GM19324 (cell line): ENCODE data around the gene ADCY1.

Experiments used
- ATAC-seq: cut with Tn5 transposase; IDR thresholded peaks from one replicate; pipeline ENCODE4 v1.9.1; 2021; ENCODE audit warnings: mild to moderate bottlenecking, moderate library complexity; ENCODE audit not compliant: unreplicated experiment, low FRiP score

The ADCY1 gene

GRCh38 chr7:45663167-45663921 lies 89.2 kb downstream of the ADCY1 start:
- ATAC-seq = no peak

DNA sequence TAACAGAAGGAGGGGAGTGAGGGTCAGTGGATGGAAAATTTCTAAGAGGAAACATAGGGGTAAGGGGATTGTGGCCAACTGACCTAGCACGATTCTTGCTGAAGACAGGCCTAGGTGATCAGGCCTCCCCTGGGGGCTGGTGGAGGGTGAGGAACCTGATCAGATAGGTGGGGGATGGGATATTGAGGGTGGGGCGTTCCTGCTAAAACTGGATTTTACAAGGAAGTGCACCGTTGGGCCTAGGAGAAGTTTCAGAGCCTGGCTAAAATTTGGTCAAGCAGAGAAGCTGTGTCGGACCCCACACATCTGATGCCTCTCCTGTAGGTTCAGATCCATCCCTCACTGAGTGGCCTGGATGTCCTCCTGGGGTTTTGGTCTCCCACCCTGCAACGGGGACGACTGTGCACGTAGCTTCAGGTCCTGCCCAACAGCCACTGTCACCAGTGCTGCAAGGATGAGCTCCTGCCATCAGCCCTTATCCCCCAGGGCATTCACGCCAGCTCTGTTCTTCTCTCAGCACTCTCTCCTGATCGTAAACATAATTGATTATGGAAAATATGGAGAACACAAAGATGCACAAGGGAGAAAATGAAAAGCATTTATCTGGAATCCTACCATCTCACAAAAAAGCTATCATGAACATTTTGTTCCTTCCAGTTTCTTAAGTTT lies 89.9 kb downstream of the ADCY1 start:
- no peak for ATAC-seq

- no peak for ATAC-seq
Measured at GRCh38 chr7:45665172-45665571, 91.0 kb downstream of the ADCY1 start.

- no peak for ATAC-seq
Measured at GRCh38 chr7:45670227-45670626, 96.1 kb downstream of the ADCY1 start.

- no peak for ATAC-seq
Measured at GRCh38 chr7:45670717-45671116, 96.5 kb downstream of the ADCY1 start.

GRCh38 chr7:45677311-45677900 lies 103.2 kb downstream of the ADCY1 start:
- ATAC-seq = no peak

GRCh38 chr7:45679516-45679915 lies 105.3 kb downstream of the ADCY1 start:
- ATAC-seq = no peak

DNA sequence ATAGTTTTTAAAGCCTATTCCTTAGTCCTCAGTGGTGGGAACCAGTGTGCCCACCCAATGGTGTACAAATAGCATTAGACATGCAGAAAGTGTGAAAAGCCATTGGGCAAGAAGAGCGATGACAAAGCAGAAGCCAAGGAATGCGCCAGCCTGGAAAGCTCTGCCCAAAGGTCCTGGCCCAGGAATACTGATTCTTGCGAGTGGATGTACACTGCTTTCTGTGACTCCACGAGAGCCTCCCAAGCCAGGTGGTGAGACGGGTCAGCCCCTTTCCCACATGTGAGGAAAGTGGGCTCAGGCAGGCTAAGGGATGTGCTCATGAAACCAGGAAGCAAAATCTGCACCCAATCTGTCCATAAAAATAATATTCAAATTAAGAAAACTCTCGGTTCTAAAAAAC lies 106.6 kb downstream of the ADCY1 start:
- ATAC-seq = no peak

DNA sequence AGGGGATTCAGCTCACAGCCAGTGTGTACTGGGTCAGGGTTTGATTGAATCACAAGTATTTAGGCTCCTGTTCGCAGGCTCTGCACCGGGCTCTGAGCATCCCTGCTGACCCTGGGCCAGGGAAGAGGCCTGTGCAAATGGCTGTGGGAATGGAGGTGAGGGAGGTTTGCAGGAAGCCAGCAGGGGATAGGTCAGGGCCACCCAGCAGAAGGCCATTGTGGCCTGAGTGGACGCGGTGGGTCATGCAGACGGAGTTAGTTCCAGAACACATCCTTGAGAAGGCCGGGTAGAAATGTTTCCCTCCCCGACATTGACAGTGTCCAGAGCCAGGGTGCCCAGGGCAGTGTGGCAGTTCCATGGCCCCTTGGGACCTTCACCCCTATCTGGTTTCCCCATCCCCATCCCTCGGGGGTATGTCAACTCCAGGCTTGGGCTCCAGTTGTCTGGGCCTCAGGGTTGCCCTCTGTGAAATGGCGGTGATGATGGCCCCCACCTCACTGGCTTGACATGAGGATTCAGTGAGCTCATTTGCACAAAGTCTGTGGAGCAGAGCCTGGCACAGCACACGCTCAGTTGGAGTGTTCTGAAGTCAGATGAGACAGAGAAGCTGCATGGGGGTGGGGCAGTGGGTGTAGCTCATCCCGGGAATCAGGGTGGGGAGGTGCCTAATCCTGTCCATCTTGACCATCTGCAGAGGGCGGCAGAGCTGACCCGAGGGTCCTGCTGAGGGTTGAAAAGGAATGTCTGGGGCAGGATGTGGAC lies 107.6 kb downstream of the ADCY1 start:
- ATAC-seq = no peak

DNA sequence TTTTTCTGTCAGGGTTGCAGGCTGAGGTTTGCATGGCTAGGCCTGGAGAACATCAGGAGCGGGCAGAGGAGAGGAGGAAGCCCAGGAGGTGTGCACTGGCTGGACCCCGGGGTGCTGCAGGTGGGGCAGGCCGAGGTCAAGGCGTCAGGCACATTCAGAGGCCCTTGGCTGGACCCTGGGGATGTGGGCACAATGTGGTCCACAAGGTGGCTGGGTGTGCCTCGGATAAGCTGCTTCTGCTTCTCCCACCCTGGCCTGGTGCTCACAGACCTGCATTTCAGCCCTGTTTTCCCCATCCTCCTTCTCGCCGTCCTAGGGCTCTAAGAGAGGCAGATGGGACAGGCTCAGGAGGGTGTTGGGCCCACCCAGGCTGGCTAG lies 108.2 kb downstream of the ADCY1 start:
- no peak for ATAC-seq

DNA sequence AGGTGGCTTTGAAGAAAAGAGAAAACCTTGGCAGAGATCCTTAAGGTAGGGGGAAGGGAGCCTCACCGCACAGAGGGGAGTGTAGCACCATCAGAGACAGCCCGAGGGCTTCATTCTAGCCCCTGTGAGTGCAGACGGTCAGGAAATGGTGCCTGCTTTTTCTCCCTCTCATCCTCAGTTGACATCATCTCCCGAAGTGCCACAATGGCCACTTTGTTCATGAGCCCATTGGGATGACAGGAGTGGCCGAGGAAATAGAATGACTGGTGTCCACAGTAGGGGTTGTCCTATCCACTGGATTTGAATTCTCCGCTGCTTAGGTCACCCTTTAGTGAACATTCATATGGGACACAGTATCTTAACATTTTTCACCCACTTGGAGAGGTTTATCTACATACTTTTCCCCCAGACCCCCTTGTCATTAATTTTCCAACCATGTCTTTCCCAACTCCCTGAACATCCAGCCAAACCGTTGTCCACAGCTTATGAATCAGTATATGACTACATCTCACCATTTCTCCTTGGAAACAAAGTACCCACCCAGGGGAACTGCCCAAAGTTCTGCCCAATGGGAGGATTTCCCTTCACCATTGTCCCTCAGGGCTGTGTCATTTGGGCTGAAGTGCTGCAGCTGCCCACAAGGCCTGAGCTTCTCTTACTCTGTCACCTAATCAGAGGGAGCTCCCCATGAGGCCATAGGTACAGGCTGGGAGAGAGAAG lies 108.8 kb downstream of the ADCY1 start:
- ATAC-seq = no peak

DNA sequence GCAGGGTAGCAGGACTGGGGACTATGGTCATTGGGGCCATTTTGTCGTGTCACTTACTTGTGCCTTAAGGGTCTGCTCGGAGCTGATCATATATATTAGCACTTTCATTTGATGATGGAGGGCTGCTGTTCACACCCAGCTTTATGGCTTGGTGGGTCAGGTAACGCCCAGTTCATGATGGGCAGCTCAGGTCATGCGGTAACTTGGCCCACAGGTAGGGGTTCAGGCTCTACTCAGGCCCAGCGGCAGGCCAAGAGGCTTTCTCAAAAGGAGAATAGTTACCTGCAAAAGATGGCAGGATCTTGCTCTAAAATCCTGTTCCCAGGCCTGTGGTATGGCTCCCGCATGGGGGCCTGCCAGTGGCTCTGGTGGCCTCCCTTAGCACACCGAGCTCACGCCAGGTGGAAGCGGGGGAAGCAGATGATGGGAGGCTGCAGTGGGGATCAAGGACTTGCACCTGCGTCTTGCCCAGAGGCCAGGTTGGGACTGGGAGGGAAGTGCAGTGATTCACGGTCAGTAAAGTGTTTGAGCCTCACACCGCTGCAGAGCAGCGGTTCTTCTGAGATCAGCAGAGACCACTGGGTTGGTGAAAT lies 109.5 kb downstream of the ADCY1 start:
- ATAC-seq = no peak

- no peak for ATAC-seq
Measured at GRCh38 chr7:45684910-45685618, 110.9 kb downstream of the ADCY1 start.

DNA sequence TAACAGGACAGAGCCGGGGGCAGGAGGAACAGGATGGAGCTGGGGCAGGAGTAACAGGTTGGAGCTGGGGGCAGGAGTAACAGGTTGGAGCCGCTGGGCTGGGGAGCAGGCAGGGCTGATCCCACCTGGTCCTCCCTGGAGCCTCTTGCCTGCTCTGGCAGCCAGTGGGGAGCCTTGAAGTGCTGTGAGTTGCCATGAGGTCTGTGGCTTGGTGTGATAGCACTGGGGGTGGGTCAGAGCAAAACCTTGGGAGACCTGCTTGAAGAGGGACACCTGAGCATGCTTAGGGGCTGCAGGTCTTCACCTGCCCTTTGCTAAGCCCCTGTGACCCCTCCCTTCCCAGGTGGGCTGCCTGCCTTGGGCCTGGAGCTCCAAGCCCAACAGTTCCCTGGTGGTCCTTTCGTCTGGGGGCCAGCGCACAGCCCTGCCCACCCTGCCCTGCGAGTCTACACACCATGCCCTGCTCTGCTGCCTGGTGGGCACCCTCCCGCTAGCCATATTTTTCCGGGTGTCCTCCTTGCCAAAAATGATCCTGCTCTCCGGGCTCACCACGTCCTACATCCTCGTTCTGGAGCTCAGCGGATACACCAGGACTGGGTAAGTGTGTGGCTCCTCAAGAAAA lies 111.6 kb downstream of the ADCY1 start:
- no peak for ATAC-seq

DNA sequence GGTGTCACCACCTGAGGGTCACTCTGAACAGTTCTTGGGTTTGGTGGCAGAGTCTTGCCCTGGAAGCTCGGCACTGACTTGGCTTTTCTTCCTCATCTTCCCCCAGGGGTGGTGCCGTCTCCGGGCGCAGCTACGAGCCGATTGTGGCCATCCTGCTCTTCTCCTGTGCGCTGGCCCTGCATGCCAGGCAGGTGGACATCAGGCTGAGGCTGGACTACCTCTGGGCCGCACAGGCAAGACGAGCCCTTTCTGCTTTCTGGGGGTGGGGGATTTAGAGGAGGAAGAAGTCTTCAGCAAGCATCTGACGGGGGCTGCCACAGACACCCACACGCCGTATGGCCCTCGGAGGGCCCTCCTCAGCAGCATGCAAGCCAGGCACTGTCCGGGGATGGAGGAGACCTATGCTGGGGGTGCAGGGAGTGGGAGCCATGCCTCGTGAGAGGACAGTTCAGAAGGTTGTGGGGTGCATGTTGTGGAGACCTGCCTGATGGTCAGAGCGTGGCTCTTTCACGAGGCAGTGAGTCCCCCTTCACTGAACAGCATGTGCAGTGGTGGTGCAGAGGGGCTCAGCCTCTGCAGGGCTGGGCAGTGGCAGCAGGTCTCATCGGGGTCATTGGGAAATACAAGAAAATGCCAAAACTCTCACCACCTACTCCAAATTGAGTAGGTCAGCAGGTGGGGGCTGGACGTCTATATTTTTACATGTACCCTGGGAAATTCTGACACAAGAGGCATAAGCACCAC lies 112.4 kb downstream of the ADCY1 start:
- ATAC-seq = no peak

- ATAC-seq = no peak
Measured at GRCh38 chr7:45687185-45687560, 113.0 kb downstream of the ADCY1 start.

- no peak for ATAC-seq
Measured at GRCh38 chr7:45687721-45688120, 113.6 kb downstream of the ADCY1 start.

GRCh38 chr7:45688382-45688781 lies 114.2 kb downstream of the ADCY1 start:
- ATAC-seq = no peak
